NCI-H146 treated with DMSO at 0.1 percent for 48 hours (cell line): ENCODE measurements around the gene CHD9.
"Not testable (repeated sequence)": the region's sequence is repeated elsewhere in the genome, so short reads cannot be mapped to it uniquely, and the experiment has no call there.

Experiments used
- DNase-seq: peaks from one replicate; lab custom pipeline; 2025; ENCODE audit not compliant: unreplicated experiment; lab: John Stamatoyannopoulos, UW

The CHD9 gene

DNA sequence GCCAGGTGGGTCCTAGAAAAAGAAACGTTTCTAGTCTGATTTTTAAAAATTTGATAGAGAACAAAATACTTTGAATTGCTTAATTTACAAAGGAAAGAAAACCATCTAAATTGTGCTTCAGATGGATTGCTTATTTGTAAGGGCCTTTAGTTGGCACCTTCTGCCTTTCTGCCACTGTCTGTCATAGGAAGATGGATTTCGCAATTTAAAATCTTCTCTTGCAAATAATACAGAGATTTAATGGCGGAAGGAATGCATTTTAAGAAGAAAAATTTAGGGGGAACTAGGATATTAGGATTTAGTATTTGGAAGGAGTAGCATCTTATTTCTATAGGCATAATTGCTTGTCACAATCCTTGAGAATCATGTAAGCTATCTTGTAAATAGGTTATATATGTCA, 204.0 kb downstream of the CHD9 start:
- DNase-seq: no peak

DNA sequence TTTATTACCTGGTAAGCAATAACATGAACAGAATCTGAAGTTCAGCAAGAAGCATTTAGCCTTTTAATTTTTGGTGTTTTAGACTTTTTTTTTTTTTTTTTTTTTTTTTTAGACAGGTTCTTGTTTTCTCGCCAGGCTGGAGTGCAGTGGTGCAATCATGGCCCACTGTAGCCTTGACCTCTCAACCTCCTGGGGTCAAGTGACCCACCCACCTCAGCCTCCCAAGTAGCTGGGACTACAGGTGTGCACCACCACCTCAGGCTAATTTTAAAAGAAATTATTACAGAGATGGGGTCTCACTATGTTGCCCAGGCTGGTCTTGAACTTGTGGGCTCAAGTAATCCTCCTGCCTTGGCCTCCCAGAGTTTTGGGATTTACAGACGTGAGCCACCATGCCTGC, 206.5 kb downstream of the CHD9 start:
- no peak for DNase-seq

DNA sequence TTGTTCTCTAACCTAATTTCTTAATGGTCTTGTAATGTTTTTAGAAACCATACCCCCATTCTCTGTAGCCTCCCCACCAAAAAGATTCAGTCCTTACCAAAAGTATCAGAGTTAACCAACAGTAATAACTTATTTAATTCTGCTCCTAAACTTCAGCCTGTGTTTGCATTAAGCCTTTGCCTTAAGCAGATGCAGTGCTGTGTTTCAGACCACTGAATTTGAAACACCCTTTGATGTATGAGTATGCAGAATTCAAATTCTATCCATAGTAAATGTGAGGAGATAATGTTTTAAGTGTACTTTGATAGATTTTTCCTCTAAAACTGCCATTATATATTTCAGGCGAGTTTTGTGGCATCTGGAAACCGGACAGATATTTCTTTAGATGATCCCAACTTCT, 207.9 kb downstream of the CHD9 start:
- DNase-seq: no peak

DNA sequence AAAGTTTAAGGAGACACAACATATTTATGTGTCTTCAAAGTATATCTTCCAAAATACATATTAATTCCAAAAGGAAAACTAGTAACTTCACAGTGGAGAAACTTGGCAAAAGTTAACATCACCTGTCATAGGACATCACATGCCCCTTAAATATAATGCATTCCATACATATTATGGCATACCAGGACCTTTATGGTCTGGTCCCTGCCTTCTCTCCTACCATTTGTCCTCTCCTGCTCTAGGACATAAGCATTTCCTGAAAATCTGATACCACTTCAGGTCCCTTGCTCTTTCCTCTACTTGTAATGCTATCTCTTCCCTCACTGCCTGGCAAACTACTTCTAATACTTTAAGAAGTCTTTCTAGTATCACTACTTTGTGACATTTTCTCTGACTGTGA, 211.4 kb downstream of the CHD9 start:
- no peak for DNase-seq

DNA sequence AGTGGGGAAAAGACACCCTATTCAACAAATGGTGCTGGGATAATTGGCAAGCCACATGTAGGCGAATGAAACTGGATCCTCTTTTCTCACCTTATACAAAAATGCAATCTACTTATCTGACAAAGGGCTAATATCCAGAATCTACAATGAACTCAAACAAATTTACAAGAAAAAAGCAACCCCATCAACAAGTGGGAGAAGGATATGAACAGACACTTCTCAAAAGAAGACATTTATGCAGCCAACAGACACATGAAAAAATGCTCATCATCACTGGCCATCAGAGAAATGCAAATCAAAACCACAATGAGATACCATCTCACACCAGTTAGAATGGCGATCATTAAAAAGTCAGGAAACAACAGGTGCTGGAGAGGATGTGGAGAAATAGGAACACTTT, 223.7 kb downstream of the CHD9 start:
- DNase-seq: not testable (repeated sequence)

DNA sequence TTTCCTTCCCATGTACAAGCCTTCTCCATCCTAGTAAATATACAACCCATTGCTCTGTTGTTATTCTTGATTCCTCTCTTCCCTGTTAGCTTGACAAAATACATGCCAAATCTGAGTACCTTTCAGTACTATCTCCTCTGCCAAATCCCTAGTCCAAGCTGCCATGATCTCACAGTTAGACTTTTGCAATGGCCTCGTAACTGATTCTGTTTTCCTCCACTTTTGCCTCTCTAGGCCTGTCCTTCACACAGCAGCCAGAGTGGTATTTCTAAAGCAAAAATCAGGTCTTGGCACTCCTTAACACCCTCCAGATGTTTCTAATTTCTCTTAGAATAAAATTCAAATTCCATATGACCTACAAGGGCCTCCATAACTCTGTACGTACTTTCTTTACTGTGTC, 226.5 kb downstream of the CHD9 start:
- no peak for DNase-seq

DNA sequence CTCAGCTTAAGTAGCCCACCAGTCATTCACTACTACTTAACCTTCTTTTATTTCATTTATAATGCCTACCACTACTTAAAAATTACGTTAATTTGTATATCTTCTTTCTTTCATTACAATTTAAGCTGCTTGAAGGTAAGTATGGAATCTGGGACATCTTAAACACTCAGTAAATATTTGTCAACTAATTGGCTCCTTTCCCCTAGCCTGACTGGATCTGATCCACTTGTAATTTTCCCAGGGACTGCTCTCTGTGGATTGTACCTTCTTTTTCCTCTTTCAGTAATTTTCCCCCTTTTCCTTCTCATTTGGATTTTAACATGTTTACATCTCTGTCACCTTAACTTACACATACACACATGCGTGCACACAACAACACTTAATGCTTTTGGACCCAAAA, 227.1 kb downstream of the CHD9 start:
- DNase-seq: no peak

DNA sequence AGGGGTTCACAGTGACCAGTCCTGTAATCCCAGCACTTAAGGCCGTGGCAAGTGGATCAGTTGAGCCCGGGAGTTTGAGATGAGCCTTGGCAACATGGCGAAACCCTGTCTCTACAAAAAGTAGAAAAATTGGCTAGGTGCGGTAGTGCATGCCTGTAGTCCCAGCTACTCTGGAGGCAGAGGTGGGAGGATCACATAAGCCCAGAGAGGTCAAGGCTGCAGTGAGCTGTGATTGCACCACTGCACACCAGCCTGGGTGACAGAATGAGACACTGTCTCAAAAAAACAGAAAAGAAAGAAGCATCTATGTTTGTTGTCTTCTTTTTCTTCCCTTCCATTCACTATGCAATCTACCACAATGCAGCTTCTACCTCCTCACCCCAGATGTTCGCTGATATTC, 227.5 kb downstream of the CHD9 start:
- DNase-seq: no peak

DNA sequence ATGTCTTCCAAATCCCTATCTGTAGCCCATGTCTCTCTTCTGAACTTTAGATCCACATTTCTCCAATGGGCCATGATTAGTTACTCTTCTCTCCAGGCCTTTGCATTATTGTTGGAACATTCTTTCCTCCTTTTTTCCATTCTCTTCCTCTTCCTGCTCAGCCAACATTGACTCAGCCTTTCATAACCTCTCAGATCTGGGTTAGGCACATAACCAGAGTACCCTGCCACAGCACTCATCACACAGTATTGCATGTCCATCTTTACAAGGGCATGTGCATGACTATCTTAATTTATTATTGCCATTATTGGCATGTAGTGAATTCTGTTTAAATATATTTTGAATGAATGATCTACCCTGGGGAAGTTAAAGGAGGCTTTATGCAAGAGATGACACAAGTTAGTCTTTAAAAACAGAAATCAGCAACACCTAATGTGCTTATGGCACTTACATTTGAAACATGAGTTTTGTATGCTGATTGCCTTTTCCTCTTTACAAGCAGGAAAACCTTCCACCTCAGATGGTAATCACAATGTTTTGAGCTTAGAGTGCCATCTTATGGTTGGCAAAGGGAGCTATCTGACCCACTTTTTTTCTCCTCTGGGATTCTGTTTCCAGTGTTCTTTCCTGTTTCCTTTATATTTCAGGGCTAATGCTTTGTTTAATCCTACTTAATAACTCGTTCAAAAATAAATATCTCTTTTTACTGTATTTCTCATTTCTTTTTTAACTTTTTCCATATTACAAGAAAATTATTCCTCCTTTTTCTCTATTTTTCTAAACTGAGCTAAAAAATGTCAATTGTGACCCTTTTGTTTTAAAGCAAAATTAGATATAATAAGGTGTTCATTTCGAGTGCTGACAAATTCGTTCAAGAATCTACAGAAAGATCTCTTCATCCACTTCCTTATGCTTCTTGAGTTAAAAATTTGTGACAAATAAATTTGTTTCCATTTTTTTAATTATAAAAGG, 228.5 kb downstream of the CHD9 start:
- no peak for DNase-seq

DNA sequence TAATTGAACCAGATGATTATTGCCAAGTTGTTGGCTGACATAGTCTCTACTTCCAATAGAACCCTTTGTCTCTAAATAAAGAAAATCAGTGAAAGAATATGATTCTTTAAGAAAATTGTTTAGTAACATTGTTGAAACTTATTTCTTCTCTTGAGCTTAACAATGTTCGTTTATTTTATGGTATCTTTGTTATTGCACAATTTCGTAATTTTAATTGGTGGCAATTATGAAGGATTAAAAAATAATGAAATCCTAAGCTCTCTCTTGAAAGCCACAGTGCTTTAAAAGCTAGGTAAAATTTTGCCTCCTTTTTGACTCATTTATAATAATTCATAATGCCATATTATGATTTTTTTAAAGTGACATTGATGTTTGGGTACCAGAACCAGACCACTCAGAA, 230.4 kb downstream of the CHD9 start:
- DNase-seq: no peak

DNA sequence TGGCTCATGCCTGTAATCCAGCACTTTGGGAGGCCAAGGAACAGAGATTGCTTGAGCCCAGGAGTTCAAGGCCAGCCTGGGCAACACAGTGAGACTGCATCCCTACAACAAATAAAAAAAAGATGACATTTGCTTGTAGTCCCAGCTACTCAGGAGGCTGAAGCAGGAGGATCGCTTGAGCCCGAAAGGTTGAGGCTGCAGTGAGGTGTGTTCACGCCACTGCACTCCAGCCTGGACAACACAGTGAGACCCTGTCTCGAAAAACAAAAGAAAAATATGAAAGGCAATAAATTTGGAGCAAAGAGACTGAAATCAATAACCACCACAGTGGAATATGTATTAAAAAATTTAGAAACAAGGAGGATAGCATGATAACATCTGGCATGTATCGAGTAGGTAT, 235.7 kb downstream of the CHD9 start:
- no peak for DNase-seq

DNA sequence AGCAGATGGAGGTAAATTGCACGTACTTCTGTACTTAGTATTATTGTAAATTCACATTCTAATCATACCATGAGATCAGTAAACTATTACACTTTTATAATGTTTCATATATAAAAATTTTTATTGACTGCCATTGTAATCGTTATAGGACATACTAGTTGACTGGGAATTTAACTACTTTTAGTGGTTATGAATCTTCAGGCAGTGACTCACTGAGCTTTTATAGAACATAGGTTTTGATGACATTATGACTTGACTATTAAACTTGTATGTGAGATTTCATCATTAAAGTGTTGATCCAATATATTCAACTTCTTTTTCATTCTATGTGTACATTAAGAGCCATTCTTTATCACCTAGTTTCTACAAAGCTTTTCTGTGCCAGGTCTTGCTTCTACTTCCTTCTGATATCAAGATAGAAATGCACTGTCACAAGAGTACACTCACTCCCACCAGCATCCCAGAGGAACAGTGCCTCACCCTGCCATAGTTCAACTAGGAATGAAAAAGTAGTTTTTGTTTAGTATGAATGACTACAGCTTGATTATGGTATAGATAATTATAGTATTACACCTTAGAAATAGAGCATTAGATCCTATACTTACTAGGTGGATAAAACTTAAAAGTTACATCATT, 237.1 kb downstream of the CHD9 start:
- no peak for DNase-seq

DNA sequence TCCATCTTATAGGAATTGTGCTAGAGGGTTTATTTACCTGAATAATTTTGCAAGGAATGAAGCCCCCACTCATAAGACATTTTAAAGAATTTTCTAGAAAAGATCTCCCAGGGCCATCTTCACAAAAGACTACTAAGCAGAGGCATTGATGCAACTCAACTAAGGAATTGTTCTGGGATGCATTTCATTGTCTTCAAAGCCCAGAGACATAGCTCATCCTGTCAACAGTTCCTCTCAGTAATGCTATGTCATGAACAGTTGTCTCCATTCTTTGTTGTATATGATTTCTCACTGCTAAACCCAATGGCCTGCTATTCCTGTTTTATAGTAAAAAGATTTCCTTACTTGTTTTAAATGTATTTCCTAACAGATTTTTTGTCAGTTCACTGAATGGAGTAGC, 242.7 kb downstream of the CHD9 start:
- DNase-seq: no peak

DNA sequence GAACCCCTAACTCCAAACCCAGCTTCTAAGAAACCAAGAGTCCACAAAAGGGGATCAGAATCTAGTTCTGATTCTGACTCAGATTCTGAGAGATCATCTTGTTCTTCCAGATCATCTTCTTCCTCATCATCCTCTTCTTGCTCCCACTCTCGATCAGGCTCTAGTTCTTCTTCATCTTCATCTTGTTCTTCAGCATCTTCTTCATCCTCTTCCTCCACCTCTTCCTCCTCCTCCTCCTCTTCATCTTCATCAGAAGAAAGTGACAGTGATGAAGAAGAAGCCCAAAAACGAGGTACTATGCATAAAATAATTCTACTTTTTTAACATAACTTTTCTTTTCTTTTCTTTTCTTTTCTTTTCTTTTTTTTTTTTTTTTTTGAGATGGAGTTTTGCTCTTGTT, 249.5 kb downstream of the CHD9 start:
- no peak for DNase-seq

DNA sequence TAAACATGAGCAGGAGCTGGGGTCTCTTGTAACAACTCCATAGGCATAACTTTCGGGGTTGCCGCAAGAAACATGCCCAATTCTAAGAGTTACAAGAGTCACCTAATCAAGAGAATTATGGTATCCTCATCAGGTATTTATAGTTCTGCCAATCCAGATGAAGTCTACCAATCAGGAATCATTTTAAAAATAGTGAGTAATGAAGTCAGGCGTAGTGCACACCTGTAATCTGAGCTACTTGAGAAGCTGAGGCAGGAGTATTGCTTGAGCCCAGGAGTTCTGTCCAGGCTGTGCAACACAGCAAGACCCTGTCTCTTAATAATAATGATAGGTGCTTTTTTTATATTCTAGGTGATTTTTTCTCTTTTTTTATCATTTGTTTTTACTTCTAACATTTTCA, 251.0 kb downstream of the CHD9 start:
- DNase-seq: no peak

DNA sequence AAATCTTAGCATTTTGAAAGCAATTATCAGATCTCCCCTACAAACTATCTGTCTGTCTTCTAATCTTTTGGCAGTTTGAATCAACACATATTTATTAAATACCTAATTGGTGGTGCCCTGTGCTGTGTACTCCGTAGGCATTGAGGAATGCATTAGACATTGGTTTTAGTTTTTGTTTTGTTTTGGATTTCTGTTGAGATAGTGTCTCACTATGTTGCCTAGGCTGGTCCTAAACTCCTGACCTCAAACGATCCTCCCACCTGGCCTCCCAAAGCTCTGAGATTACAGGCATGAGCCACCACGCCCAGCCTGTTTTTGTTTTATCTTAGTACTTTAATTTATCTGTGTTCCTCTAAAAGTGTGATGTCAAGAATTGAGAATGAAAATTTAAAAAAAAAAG, 254.7 kb downstream of the CHD9 start:
- no peak for DNase-seq

DNA sequence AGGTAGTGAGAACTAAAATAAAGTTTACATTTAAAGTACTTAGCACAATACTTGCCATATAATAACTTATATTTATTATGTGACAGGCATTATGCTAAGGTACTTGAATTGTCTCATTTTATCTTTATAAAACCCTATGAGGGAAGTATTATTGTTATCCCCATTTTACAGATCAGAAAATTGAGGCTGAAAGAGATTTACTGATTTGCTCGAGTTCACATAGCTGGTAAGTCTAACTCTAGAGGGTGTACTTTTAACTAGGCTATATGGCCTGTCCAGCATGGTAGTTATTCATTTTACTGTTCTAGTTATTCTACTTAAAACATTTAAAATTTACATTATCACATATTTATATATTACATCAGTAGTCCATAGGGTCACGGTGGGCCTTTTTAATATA, 266.2 kb downstream of the CHD9 start:
- DNase-seq: no peak

DNA sequence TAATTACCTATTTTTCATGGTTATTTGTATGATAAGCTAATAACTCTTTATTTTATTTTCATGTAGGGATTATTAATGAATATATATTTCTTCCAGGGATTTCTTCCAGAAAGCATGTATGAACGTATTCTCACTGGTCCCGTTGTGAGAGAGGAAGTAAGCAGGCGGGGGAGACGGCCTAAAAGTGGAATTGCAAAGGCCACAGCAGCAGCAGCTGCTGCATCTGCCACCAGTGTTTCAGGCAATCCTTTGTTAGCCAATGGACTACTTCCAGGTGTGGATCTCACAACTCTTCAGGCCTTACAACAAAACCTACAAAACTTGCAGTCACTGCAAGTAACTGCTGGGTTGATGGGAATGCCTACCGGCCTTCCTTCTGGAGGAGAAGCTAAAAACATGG, 269.1 kb downstream of the CHD9 start:
- DNase-seq: no peak

DNA sequence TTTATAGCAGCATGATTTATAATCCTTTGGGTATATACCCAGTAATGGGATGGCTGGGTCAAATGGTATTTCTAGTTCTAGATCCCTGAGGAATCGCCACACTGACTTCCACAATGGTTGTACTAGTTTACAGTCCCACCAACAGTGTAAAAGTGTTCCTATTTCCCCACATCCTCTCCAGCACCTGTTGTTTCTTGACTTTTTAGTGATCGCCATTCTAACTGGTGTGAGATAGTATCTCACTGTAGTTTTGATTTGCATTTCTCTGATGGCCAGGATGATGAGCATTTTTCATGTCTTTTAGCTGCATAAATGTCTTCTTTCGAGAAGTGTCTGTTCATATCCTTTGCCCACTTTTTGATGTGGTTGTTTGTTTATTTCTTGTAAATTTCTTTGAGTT, 276.2 kb downstream of the CHD9 start:
- DNase-seq: not testable (repeated sequence)

DNA sequence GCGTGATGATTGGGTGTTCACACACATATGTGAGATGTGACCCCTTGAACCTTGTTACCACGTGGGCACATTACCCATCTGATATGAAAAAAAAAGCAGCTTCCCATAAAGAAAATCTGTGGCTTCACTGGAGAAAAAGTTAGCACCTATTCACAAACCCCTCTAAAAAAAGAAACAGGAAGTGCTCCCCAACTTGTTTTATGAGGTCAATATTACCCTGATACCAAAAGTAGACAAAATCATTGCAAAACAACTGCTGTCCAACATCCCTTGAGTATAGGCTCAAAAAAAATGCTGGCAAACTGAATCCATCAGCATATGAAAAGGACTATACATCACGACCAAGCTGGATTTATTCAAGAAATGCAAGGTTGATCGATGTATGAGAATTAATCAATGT, 279.8 kb downstream of the CHD9 start:
- DNase-seq: no peak

DNA sequence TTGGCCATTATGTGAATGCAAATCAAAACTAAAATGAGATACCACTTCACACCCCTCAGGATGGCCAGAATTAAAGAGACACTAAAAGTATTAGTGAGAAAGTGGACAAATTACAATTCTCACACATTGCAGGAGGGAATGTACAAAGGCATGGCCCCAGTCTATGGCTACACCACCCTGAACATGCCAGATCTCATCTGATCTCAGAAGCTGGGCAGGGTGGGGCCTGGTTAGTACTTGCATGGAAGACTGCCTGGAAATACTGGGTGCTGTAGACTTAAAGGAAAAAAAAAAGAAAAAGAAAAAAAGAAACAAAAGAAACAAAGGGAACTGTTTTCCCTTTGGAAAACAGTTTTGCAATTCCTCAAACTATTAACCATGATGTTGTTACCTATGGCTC, 282.5 kb downstream of the CHD9 start:
- DNase-seq: no peak

DNA sequence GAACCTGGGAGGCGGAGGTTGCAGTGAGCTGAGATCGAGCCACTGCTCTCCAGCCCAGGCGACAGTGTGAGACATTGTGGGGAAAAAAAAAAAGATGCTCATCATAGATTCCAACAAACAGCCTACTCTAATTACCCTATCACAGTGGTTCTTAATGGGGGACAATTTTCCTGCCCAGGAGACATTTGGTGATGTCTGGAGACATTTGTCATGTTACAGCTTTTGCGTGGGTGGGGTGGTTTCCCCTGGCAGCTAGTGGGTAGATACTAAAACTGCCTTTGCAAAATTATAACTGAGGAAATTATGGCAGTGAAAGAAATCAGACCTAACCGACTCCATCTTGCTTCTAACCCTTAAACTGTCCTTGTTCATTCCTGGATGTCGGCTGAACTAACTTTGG, 287.0 kb downstream of the CHD9 start:
- no peak for DNase-seq

DNA sequence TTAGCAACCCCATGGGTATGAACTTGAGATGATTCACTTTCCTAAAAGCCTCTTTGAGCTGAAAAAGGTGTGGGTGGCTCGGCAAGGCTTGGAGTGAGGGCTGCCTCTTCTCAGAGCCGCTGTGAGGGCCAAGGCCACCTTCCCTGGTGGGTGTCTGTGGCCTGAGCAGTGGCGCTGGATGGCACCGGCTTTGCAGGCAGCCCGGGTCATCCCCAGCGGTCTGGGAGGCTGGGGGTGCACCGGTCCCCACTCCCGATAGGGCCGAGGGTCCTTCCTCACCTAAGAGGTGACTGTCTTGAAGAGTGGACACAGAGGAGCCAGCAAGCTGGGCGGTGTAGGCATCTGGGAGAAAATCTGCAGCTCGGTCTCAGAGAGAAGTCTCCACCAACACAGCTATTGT, 300.3 kb downstream of the CHD9 start:
- no peak for DNase-seq
